Measurements from ENCODE around the gene ABCB10. TPM values are rescaled to one million over a fixed set of nuclear protein-coding genes. Genes with fewer than 3 reads are reported as not detected.

Gene ABCB10
- total RNA-seq, 2 experiments from 2014 or later: 9.8 to 11.0 TPM

DNA sequence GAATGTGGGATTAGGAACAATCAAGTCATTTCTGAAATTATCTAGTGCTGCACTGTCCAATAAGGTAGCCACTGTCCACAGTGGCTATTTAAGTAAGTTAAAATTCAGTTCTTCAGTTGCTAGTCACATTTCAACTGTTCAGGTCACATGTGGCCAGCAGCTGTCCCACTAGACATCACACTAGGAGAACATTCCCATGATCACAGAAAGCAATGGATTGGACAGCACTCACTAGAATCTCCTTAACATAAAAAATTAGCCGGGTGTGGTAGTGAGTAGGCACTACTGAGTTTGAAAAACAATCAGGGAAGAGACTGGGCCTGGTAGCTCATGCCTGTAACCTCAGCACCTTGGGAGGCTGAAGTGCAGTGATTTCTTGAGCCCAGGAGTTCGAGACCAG, 84.0 kb downstream of the ABCB10 start:
- H3K27ac ChIP-seq (ENCODE audit: low read depth in 1 of 2, low read length in 2 of 2): no peak overlapping the region
- CTCF ChIA-PET: no interaction called here
- POLR2A ChIA-PET: no interaction called here
- intact Hi-C loops (cut with DNase I, micrococcal nuclease): no loop called here
- Mint-ChIP-seq H3K27me3 (no peaks in the 10 kb centered on the region), H3K4me1 (ENCODE audit: low read depth) (peaks cover 4% of the 10 kb centered on the region), H3K27ac (no peak overlapping the region), H3K9me3 (no peaks in the 10 kb centered on the region), H3K36me3 (ENCODE audit: low read depth) (peaks cover 93% of the 10 kb centered on the region), H3K4me3 (no peak overlapping the region)
- TF ChIP-seq, protein P1, sequence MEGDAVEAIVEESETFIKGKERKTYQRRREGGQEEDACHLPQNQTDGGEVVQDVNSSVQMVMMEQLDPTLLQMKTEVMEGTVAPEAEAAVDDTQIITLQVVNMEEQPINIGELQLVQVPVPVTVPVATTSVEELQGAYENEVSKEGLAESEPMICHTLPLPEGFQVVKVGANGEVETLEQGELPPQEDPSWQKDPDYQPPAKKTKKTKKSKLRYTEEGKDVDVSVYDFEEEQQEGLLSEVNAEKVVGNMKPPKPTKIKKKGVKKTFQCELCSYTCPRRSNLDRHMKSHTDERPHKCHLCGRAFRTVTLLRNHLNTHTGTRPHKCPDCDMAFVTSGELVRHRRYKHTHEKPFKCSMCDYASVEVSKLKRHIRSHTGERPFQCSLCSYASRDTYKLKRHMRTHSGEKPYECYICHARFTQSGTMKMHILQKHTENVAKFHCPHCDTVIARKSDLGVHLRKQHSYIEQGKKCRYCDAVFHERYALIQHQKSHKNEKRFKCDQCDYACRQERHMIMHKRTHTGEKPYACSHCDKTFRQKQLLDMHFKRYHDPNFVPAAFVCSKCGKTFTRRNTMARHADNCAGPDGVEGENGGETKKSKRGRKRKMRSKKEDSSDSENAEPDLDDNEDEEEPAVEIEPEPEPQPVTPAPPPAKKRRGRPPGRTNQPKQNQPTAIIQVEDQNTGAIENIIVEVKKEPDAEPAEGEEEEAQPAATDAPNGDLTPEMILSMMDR (IDR thresholded peaks at IDR 0.05): no peak
- H3K9me3 ChIP-seq (ENCODE audit: control insufficient read depth in 1 of 2, insufficient read depth in 1 of 2, low read length in 2 of 2): no peaks in the 10 kb centered on the region
- H3K4me1 ChIP-seq (ENCODE audit: insufficient read depth, low read length): no peaks in the 10 kb centered on the region
- ATAC-seq (ENCODE audit: poor library complexity) (no peak), DNase-seq (no peak)
- H3K27me3 ChIP-seq (ENCODE audit: control insufficient read depth in 1 of 2, insufficient read depth in 2 of 2, low read length in 2 of 2): no peaks in the 10 kb centered on the region
- H3K4me3 ChIP-seq (ENCODE audit: low read length): no peak overlapping the region
- H3K36me3 ChIP-seq (ENCODE audit: insufficient read depth, low read length): peaks cover 77% of the 10 kb centered on the region

DNA sequence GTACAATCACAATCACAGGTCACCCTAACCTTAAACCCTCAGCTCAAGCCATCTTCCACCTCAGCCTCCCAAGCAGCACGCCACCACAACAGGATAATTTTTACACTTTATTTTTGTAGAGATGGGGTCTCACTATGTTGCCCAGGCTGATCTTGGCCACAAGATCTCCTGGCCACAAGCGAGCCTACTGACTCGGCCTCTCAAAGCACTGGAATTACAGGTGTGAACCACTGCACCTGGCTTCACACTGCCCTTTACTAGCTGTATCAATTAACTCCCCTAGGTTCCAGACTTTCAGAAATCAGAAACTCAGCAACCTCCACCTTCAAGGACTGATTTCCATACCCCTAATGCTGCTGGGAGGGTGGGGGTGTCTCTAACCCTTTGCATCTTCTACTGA, 87.3 kb downstream of the ABCB10 start:
- intact Hi-C loops (cut with DNase I, micrococcal nuclease): no loop called here
- no peaks in the 10 kb centered on the region for H3K27me3 ChIP-seq (ENCODE audit: control insufficient read depth in 1 of 2, insufficient read depth in 2 of 2, low read length in 2 of 2)
- CTCF ChIA-PET: no interaction called here
- H3K4me3 Mint-ChIP-seq: no peak overlapping the region
- H3K9me3 Mint-ChIP-seq: no peaks in the 10 kb centered on the region
- no peaks in the 10 kb centered on the region for H3K4me1 Mint-ChIP-seq (ENCODE audit: low read depth)
- H3K36me3 Mint-ChIP-seq (ENCODE audit: low read depth): peaks cover 91% of the 10 kb centered on the region
- H3K4me3 ChIP-seq (ENCODE audit: low read length): no peak overlapping the region
- no peaks in the 10 kb centered on the region for H3K9me3 ChIP-seq (ENCODE audit: control insufficient read depth in 1 of 2, insufficient read depth in 1 of 2, low read length in 2 of 2)
- no peaks in the 10 kb centered on the region for H3K27me3 Mint-ChIP-seq
- DNase-seq (no peak), ATAC-seq (ENCODE audit: poor library complexity) (no peak)
- no peak overlapping the region for H3K27ac Mint-ChIP-seq
- POLR2A ChIA-PET: no interaction called here
- TF ChIP-seq, protein P1 (IDR thresholded peaks at IDR 0.05): no peak
- no peaks in the 10 kb centered on the region for H3K4me1 ChIP-seq (ENCODE audit: insufficient read depth, low read length)
- no peak overlapping the region for H3K27ac ChIP-seq (ENCODE audit: low read depth in 1 of 2, low read length in 2 of 2)
- peaks cover 75% of the 10 kb centered on the region for H3K36me3 ChIP-seq (ENCODE audit: insufficient read depth, low read length)

DNA sequence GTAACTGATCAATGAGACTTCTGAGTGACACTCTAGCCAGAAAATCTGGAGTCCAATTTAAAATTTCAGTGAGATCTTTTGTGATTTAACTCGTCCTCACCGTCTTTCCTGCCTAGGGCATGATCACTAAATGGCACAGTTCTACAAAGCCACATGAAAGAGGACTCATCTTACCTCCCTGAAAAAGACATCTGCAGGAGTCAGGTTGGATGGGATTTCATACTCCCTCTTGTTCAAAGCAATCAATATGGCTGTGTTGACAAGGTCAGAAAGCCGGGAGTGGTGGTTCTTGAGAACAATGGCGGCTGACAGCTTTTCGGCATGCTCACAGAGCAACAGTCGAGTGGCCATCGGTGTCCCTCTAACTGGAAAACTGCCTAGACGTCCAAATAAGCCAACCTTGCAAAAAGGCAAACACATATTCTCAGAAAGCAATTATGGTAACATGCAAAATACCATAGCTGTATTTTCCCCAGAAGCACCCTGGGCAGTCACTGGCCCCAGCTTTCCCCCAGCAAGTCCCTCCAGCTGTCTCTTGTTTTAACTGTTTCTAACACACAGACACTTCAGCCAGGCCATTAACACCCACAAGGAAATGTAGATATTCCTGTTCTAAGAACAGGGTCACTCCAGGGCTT, 88.0 kb downstream of the ABCB10 start:
- Histone ChIP-seq H3K27ac (ENCODE audit: low read depth in 1 of 2, low read length in 2 of 2) (no peak overlapping the region), H3K4me1 (ENCODE audit: insufficient read depth, low read length) (no peaks in the 10 kb centered on the region), H3K36me3 (ENCODE audit: insufficient read depth, low read length) (peaks cover 78% of the 10 kb centered on the region), H3K9me3 (ENCODE audit: control insufficient read depth in 1 of 2, insufficient read depth in 1 of 2, low read length in 2 of 2) (no peaks in the 10 kb centered on the region), H3K27me3 (ENCODE audit: control insufficient read depth in 1 of 2, insufficient read depth in 2 of 2, low read length in 2 of 2) (no peaks in the 10 kb centered on the region), H3K4me3 (ENCODE audit: low read length) (no peak overlapping the region)
- Mint-ChIP-seq H3K4me1 (ENCODE audit: low read depth) (no peaks in the 10 kb centered on the region), H3K9me3 (no peaks in the 10 kb centered on the region), H3K27ac (no peak overlapping the region), H3K27me3 (no peaks in the 10 kb centered on the region), H3K36me3 (ENCODE audit: low read depth) (peaks cover 91% of the 10 kb centered on the region), H3K4me3 (no peak overlapping the region)
- CTCF ChIA-PET: no interaction called here
- TF ChIP-seq, protein P1 (IDR thresholded peaks at IDR 0.05): no peak
- intact Hi-C loops (cut with DNase I, micrococcal nuclease): no loop called here
- DNase-seq (no peak), ATAC-seq (ENCODE audit: poor library complexity) (no peak)
- POLR2A ChIA-PET: no interaction called here

Measured in CD4-positive, alpha-beta T cell (primary cell).